AG09309 (cell line): Measurements from ENCODE around the gene RFX8.
A peak's percentile ranks its signal among the peaks of the same experiment; 100 is the strongest.

Source experiments
- DNase-seq: peaks from one replicate; pipeline ENCODE4 v3.0.0-alpha.2; 2010; ENCODE audit warnings: low read depth
- H3K4me3 ChIP-seq: 2 replicates; pipeline ENCODE4 v1.5.1; 2011; ENCODE audit warnings: mild to moderate bottlenecking, low read depth, low read length, moderate library complexity; ENCODE audit not compliant: control insufficient read depth
- CTCF ChIP-seq: IDR thresholded peaks from 2 replicates; pipeline ENCODE4 v1.5.1; 2011; ENCODE audit warnings: mild to moderate bottlenecking, low read depth, low read length, inconsistent platforms; ENCODE audit not compliant: insufficient read depth, control insufficient read depth; ENCODE audit errors: missing control alignments

RFX8 gene

GRCh38 chr2:101428422-101429176, 46.3 kb downstream of the RFX8 start:
- H3K4me3 ChIP-seq, result no peak overlapping the region
- no peak for DNase-seq
- no peak for TF ChIP-seq CTCF

- no peak for DNase-seq
- no peak for TF ChIP-seq CTCF
- H3K4me3 ChIP-seq, result no peak overlapping the region
Measured at GRCh38 chr2:101427743-101428142, 47.2 kb downstream of the RFX8 start.

- no peak for TF ChIP-seq CTCF
- DNase-seq, result no peak
Measured at GRCh38 chr2:101427240-101427639, 47.7 kb downstream of the RFX8 start.

GRCh38 chr2:101426822-101427221, 48.1 kb downstream of the RFX8 start:
- no peak for TF ChIP-seq CTCF
- DNase-seq, result no peak
- no peak overlapping the region for H3K4me3 ChIP-seq

More at GRCh38 chr2:101427240-101427639, 47.7 kb downstream of the RFX8 start:
- H3K4me3 ChIP-seq, result no peak overlapping the region

GRCh38 chr2:101420623-101421022, 54.3 kb downstream of the RFX8 start:
- TF ChIP-seq CTCF, result no peak
- no peak overlapping the region for H3K4me3 ChIP-seq
- no peak for DNase-seq

- no peak overlapping the region for H3K4me3 ChIP-seq
- peak; percentile 75 for TF ChIP-seq CTCF
- no peak for DNase-seq
Measured at GRCh38 chr2:101419096-101419663, 55.7 kb downstream of the RFX8 start.
